ENCODE data around the gene ARMH3.

- TF ChIP-seq, protein P1, sequence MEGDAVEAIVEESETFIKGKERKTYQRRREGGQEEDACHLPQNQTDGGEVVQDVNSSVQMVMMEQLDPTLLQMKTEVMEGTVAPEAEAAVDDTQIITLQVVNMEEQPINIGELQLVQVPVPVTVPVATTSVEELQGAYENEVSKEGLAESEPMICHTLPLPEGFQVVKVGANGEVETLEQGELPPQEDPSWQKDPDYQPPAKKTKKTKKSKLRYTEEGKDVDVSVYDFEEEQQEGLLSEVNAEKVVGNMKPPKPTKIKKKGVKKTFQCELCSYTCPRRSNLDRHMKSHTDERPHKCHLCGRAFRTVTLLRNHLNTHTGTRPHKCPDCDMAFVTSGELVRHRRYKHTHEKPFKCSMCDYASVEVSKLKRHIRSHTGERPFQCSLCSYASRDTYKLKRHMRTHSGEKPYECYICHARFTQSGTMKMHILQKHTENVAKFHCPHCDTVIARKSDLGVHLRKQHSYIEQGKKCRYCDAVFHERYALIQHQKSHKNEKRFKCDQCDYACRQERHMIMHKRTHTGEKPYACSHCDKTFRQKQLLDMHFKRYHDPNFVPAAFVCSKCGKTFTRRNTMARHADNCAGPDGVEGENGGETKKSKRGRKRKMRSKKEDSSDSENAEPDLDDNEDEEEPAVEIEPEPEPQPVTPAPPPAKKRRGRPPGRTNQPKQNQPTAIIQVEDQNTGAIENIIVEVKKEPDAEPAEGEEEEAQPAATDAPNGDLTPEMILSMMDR (conservative IDR thresholded peaks at IDR 0.05; ENCODE audit: low read depth, low read length): no peak
- TF ChIP-seq EZH2phosphoT487 (IDR thresholded peaks at IDR 0.05; ENCODE audit: borderline replicate concordance, low read length): no peak
- TF ChIP-seq EZH2 (IDR thresholded peaks at IDR 0.05; ENCODE audit: low read length, unreplicated experiment): no peak
Observed at GRCh38 chr10:101839002-101839401, 217.0 kb downstream of the ARMH3 start.

Data from PC-3 (cell line).